ENCODE measurements around the gene ATXN7L3.

Gene ATXN7L3

GRCh38 chr17:44216694-44217093, 17.0 kb upstream of the ATXN7L3 start:
- DNase-seq (ENCODE audit: low read depth) = no peak
- no peak overlapping the region for H3K4me3 ChIP-seq (ENCODE audit: low read length)
- no peak for TF ChIP-seq CTCF (conservative IDR thresholded peaks at IDR 0.05; ENCODE audit: low read depth, low read length)

GRCh38 chr17:44216173-44216572, 16.5 kb upstream of the ATXN7L3 start:
- DNase-seq (ENCODE audit: low read depth) = no peak
- no peak for TF ChIP-seq CTCF (conservative IDR thresholded peaks at IDR 0.05; ENCODE audit: low read depth, low read length)
- H3K4me3 ChIP-seq (ENCODE audit: low read length) = no peak overlapping the region

GRCh38 chr17:44214896-44215295, 15.2 kb upstream of the ATXN7L3 start:
- DNase-seq (ENCODE audit: low read depth) = no peak
- no peak for TF ChIP-seq CTCF (conservative IDR thresholded peaks at IDR 0.05; ENCODE audit: low read depth, low read length)
- H3K4me3 ChIP-seq (ENCODE audit: low read length) = no peak overlapping the region

GRCh38 chr17:44214230-44214494, 14.5 kb upstream of the ATXN7L3 start:
- no peak overlapping the region for H3K4me3 ChIP-seq (ENCODE audit: low read length)
- no peak for DNase-seq (ENCODE audit: low read depth)
- no peak for TF ChIP-seq CTCF (conservative IDR thresholded peaks at IDR 0.05; ENCODE audit: low read depth, low read length)

- no peak overlapping the region for H3K4me3 ChIP-seq (ENCODE audit: low read length)
- no peak for DNase-seq (ENCODE audit: low read depth)
- TF ChIP-seq CTCF (conservative IDR thresholded peaks at IDR 0.05; ENCODE audit: low read depth, low read length) = no peak
Measured at GRCh38 chr17:44213403-44214229, 13.9 kb upstream of the ATXN7L3 start.

- DNase-seq (ENCODE audit: low read depth) = no peak
- H3K4me3 ChIP-seq (ENCODE audit: low read length) = no peak overlapping the region
- no peak for TF ChIP-seq CTCF (conservative IDR thresholded peaks at IDR 0.05; ENCODE audit: low read depth, low read length)
Measured at GRCh38 chr17:44212507-44213402, 13.1 kb upstream of the ATXN7L3 start.
